Osteoblast (primary cell): ENCODE data around the gene PML. TPM values are rescaled to one million over a fixed set of nuclear protein-coding genes. Genes with fewer than 3 reads are reported as not detected.
"Not testable (repeated sequence)": the region's sequence is repeated elsewhere in the genome, so short reads cannot be mapped to it uniquely, and the experiment has no call there.

ENCODE experiments used
- DNase-seq: peaks from one replicate; pipeline ENCODE4 v3.0.0; 2011; ENCODE audit warnings: low spot score, mixed read lengths; ENCODE audit not compliant: insufficient read length; ENCODE audit errors: missing footprints
- H2AFZ ChIP-seq: 2 replicates; pipeline ENCODE4 v1.6.0; 2011; ENCODE audit warnings: mild to moderate bottlenecking, low read length
- H3K27ac ChIP-seq: 2 replicates; pipeline ENCODE4 v1.5.1; 2011; ENCODE audit warnings: mild to moderate bottlenecking, low read depth, low read length, moderate library complexity
- H3K27me3 ChIP-seq: 2 replicates; pipeline ENCODE4 v1.6.0; 2012; ENCODE audit warnings: mild to moderate bottlenecking, control low read depth, inconsistent platforms, low read length, moderate library complexity; ENCODE audit not compliant: insufficient read depth
- H3K36me3 ChIP-seq: 2 replicates; pipeline ENCODE4 v1.5.1; 2011; ENCODE audit warnings: mild to moderate bottlenecking, low read length, control low read depth, moderate library complexity; ENCODE audit not compliant: insufficient read depth
- H3K4me1 ChIP-seq: 2 replicates; pipeline ENCODE4 v1.5.1; 2011; ENCODE audit warnings: mild to moderate bottlenecking, low read length, control low read depth, moderate library complexity; ENCODE audit not compliant: insufficient read depth
- H3K4me2 ChIP-seq: 2 replicates; pipeline ENCODE4 v1.6.0; 2011; ENCODE audit warnings: mild to moderate bottlenecking, low read length; ENCODE audit not compliant: insufficient read depth
- H3K4me3 ChIP-seq: fragments of 200-600 bp; sonication (generic); 3 replicates; pipeline ENCODE4 v1.5.1; 2012; ENCODE audit warnings: mild to moderate bottlenecking, low read length, inconsistent platforms; ENCODE audit not compliant: insufficient read depth
- H3K79me2 ChIP-seq: 2 replicates; pipeline ENCODE4 v1.6.0; 2012; ENCODE audit warnings: mild to moderate bottlenecking, low read length, control low read depth, inconsistent platforms; ENCODE audit not compliant: insufficient read depth
- H3K9me3 ChIP-seq: 2 replicates; pipeline ENCODE4 v1.5.1; 2011; ENCODE audit warnings: low read depth, low read length, control low read depth
- H4K20me1 ChIP-seq: 2 replicates; pipeline ENCODE4 v1.6.0; 2012; ENCODE audit warnings: mild to moderate bottlenecking, low read length, control low read depth; ENCODE audit not compliant: insufficient read depth
- small RNA-seq: library from RNA; depleted of rRNA; stranded (forward); fragments of <200 nt; gene quantifications from one replicate; pipeline ENCODE3, GENCODE V24; 2012
- total RNA-seq: library from RNA; depleted of rRNA; stranded (reverse); fragments of >200 nt; gene quantifications from 2 replicates; pipeline ENCODE4 v1.2.3, GENCODE V29; 2012

PML gene
- total RNA-seq, 1 donor = 46.7 TPM

DNA sequence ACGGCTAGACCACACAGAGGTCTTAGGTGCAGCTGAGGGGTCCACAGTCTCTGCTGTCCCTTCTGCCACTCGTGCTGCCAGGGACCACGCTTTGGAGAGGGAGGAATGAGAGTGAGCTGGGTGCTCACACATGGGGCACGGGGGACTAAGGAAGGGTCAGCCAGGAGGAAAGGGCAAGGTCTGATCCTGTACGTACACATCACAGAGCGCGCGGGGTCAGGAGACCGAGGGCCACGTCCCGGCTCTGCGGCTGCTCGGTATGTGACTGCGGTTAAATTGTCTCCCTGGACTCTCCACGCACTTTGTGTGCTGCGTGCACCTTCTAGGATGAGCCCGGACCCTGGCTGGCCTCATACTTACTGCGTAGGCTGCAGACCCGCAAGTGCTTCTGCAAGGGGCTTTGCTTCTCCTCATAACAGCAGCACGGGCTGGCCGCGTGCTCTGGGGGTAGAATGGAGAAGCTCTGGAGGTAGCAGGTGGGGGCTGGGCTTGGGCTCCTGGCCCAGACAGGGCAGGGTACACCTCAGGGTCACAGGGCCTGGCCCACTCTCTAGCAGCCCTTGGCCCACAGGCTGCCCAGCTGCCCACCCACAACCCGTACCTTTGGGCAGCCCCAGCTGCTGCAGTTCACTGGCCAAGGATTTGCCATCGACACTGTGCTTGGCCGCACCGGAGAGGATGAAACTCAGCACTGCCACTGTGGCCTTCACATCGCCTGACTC is 102.4 kb downstream of the PML start:
- not testable (repeated sequence) for H4K20me1 ChIP-seq, H3K79me2 ChIP-seq, H3K4me1 ChIP-seq, H3K9me3 ChIP-seq, H3K27ac ChIP-seq, H3K27me3 ChIP-seq, H3K4me2 ChIP-seq, H3K4me3 ChIP-seq, H2AFZ ChIP-seq, DNase-seq, H3K36me3 ChIP-seq

Small RNA genes lying within 50 kb of the gene (small RNA-seq; reads per million reads assigned to genes)
- not detected for gene RN7SL429P

Other genes starting within 250 kb of the PML start
- gene INSYN1, start 241.4 kb upstream of the PML start, total RNA-seq = 3.8 and 4.7 TPM in 2 replicates
- not detected in 2 replicates for gene TBC1D21, start 121.2 kb upstream of the PML start, total RNA-seq
- 246 and 264 TPM in 2 replicates for gene LOXL1, start 68.3 kb upstream of the PML start, total RNA-seq
- 14.1 and 15.0 TPM in 2 replicates for gene STOML1, start 2.4 kb upstream of the PML start, total RNA-seq
- under 0.01 TPM in 1 of 2 replicates, not detected in the other for gene GOLGA6A, start 87.8 kb downstream of the PML start, total RNA-seq
- under 0.01 TPM in 1 of 2 replicates, not detected in the other for gene ISLR2, start 135.9 kb downstream of the PML start, total RNA-seq
- gene ISLR, start 179.0 kb downstream of the PML start, total RNA-seq = 77.5 and 106 TPM in 2 replicates
- gene STRA6, start 208.1 kb downstream of the PML start, total RNA-seq = under 0.01 and 0.36 TPM in 2 replicates
- gene CCDC33, start 241.6 kb downstream of the PML start, total RNA-seq = 0.29 TPM in 1 of 2 replicates, not detected in the other